ENCODE results near the gene MGAT5. TPM values are rescaled to one million over a fixed set of nuclear protein-coding genes. Genes with fewer than 3 reads are reported as not detected.

Gene MGAT5
- total and polyA plus RNA-seq, 8 donors: 2.9 to 36.9 (median 19.6) TPM

DNA sequence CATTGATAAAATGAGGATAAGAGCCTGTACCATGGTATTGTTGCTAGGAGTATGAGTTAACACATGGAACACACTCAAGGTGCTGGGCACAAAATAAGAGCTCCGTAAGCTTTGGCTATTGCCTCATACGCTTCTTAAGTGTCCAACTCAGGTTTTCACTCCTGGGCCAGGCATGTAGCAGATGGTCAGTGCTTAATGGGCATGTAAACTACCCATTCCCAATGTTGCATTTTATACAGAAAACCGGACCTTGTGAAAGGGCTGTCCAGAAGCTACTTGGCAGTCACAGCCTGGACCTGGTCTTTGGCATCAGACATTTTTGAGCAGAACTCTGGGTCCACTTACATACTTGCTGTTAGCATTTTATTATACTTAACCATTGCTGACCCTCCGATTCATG lies 26.9 kb downstream of the MGAT5 start:
- FAIRE-seq: no peak

DNA sequence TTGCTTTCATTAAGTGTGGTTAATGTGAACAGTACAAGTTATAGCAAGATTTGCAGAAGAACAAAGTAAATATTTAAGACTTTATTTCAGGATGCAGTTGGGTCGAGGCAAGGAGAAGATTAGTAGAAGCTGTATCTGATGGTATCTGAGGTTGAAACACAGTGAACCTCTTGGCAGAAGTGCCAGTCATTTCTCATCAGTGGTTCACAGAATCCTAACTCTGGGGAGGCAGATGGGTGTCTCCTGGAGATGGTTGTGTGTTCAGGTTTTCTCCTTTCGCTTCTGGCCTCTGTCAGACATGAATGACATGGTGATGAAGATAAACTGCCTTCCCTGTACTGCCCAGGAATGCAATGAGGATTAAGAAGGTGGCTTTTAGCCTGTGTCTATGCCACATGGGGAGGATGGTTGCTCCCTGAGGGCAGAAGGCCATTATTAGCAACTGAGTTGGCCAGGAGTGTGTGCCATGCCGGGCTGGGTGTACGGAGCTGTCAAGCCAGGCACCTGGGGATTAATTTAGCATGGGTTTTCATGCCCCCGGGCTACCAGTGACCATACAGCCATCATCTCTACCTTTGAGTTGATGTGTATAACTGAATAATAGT lies 28.0 kb downstream of the MGAT5 start:
- intact Hi-C loops (cut with DNase I): no loop called here
- no peaks in the 10 kb centered on the region for H3K36me3 ChIP-seq
- FAIRE-seq (no peak), ATAC-seq (no peak), DNase-seq (no peak)
- no peak overlapping the region for H3K4me3 ChIP-seq
- no peak overlapping the region for H3K27ac ChIP-seq
- H3K4me1 ChIP-seq: peaks cover 0 to 6% (median 0%) of the 10 kb centered on the region in 3 donors
- H3K27me3 ChIP-seq: no peaks in the 10 kb centered on the region
- TF ChIP-seq CTCF (IDR thresholded peaks at IDR 0.05): no peak
- WGBS, 2 donors: 89 to 90% methylated on average over 5 of the region's 5 CpGs
- H3K9me3 ChIP-seq: no peaks in the 10 kb centered on the region

More for the DNA sequence above, 26.9 kb downstream of the MGAT5 start:
- H3K9me3 ChIP-seq: no peaks in the 10 kb centered on the region
- no peaks in the 10 kb centered on the region for H3K27me3 ChIP-seq
- DNase-seq (no peak), ATAC-seq (no peak)
- 92 to 98% methylated on average over 4 of the region's 4 CpGs for WGBS, 2 donors
- no peak overlapping the region for H3K4me3 ChIP-seq
- intact Hi-C loops (cut with DNase I): no loop called here
- peaks cover 0 to 6% (median 0%) of the 10 kb centered on the region in 3 donors for H3K4me1 ChIP-seq
- no peaks in the 10 kb centered on the region for H3K36me3 ChIP-seq
- TF ChIP-seq CTCF (IDR thresholded peaks at IDR 0.05): no peak
- no peak overlapping the region for H3K27ac ChIP-seq

DNA sequence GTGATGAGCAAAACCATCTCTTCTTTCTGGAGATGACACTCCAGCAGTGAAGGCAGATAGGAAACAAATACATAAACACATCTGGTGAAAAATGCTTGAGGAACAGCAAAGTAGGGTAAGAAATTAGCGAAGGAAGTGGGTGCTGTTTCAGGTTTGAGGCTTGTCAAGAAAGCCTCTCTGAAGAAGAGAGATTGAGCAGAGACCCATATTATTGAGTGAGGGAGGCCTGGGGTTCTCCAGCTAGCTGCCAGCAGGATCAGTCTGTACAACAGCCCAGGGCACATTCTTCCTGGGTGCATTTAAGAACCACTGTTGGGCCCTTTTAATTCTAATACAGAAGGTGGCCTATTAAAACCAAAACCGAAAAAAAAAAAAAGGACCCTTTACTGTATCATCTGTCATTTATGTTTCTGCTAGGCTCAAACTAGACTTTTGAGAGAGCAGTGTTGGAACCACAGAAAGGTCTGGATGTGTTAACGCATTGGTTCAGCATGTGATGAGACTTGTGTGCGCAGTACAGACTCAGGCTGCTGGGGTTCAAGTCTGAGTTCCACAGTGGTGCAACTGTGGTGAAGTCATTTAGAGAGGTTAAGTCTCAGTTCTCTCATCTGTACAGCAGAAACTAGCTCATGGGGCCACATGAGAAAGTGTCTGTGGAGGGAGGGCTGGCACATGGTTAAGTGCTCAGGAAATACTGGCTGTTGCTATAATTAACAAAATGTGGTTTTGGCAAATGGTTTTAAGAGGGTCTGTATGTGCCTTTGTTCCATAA lies 28.9 kb downstream of the MGAT5 start:
- Histone ChIP-seq H3K27ac (no peak overlapping the region), H3K4me1 (peaks cover 0 to 6% (median 4%) of the 10 kb centered on the region in 3 donors), H3K27me3 (no peaks in the 10 kb centered on the region), H3K4me3 (no peak overlapping the region), H3K9me3 (no peaks in the 10 kb centered on the region), H3K36me3 (no peaks in the 10 kb centered on the region)
- intact Hi-C loops (cut with DNase I): no loop called here
- DNase-seq: no peak
- no peak for TF ChIP-seq CTCF (IDR thresholded peaks at IDR 0.05)
- WGBS, 2 donors: 94 to 96% methylated on average over 4 of the region's 4 CpGs
- ATAC-seq: peak in 1 of 4 donors; percentile 54
- FAIRE-seq: no peak

DNA sequence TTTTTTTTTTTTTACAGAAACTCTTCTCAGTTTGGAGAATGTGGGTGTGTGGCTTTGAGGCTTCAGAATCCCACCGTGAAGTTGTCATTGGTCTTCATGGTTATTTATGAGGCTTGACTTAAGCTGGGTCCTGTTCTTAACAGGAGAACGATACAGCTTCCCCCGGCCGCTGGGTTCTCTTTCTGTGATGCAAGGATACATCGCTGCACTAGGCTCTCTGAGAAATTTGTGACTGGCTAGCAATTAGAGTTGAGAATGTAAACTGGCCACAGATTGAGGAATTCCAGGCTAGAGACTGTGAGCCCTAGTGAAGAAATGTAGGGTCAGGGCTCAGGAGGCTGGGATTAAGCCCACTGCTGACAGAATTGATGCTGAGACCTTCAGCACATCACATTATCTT lies 29.8 kb downstream of the MGAT5 start:
- no peak for DNase-seq
- no peaks in the 10 kb centered on the region for H3K36me3 ChIP-seq
- no peaks in the 10 kb centered on the region for H3K27me3 ChIP-seq
- no peak overlapping the region for H3K4me3 ChIP-seq
- no peak for ATAC-seq
- no peak overlapping the region for H3K27ac ChIP-seq
- FAIRE-seq: no peak
- peaks cover 0 to 6% (median 6%) of the 10 kb centered on the region in 3 donors for H3K4me1 ChIP-seq
- no peak for TF ChIP-seq CTCF (IDR thresholded peaks at IDR 0.05)
- 89 to 93% methylated on average over 5 of the region's 5 CpGs for WGBS, 2 donors
- intact Hi-C loops (cut with DNase I): no loop called here
- no peaks in the 10 kb centered on the region for H3K9me3 ChIP-seq

All from pancreas (tissue), 10 donors.